Prostate gland (tissue), 2 donors: ENCODE results near the gene PHF20. TPM values are rescaled to one million over a fixed set of nuclear protein-coding genes. Genes with fewer than 3 reads are reported as not detected.
"Not testable (repeated sequence)": the region's sequence is repeated elsewhere in the genome, so short reads cannot be mapped to it uniquely, and the experiment has no call there.

Experiments
- DNase-seq: peaks from one replicate; pipeline ENCODE4 v3.0.0-alpha.2; 2019; ENCODE audit warnings: low spot score
- H3K27ac ChIP-seq, 2 donors: fragments of 200-600 bp; sonication (generic); 2 replicates each; pipeline ENCODE4 v1.5.1; 2017 to 2019
- H3K27me3 ChIP-seq: fragments of 200-600 bp; sonication (generic); replicated peaks from 2 replicates; pipeline ENCODE4 v1.5.1; 2019; ENCODE audit not compliant: insufficient read depth
- H3K36me3 ChIP-seq, 2 donors: fragments of 200-600 bp; sonication (generic); 1 replicate in 1 of 2; 2 replicates in 1 of 2; pipeline versions ENCODE4 v1.5.1 to v1.8.1; 2017 to 2019
- H3K4me1 ChIP-seq: fragments of 200-600 bp; sonication (generic); replicated peaks from 2 replicates; pipeline ENCODE4 v1.5.1; 2019
- H3K4me3 ChIP-seq, 2 donors: fragments of 200-600 bp; sonication (generic); 2 replicates each; pipeline ENCODE4 v1.5.1; 2017 to 2019
- H3K9me3 ChIP-seq: fragments of 200-600 bp; sonication (generic); 2 replicates; pipeline ENCODE4 v1.5.1; 2017
- POLR2A ChIP-seq: fragments of 450-650 bp; IDR thresholded peaks from one replicate; pipeline ENCODE4 v1.6.1; 2016; ENCODE audit warnings: antibody characterized with exemption, mild to moderate bottlenecking
- POLR2AphosphoS5 ChIP-seq: sonication (generic); formaldehyde crosslinking; IDR thresholded peaks from one replicate; pipeline ENCODE4 v1.6.1; 2017; ENCODE audit warnings: antibody characterized with exemption
- WGBS: methylation state at CpG from one replicate; pipeline ENCODE4 v1.1.5; 2018; 5-methylcytosine and 5-hydroxymethylcytosine counted together
- intact Hi-C: fragments of 100-400 bp; cut with DNase I; formaldehyde crosslinking; loops from one replicate; pipeline ENCODE4 v1.14.2; 2022
- small RNA-seq, 2 donors: library from RNA; depleted of rRNA; stranded (forward); fragments of <200 nt; gene quantifications; one replicate each; pipeline ENCODE3, GENCODE V24; 2016
- total RNA-seq, 2 donors: library from RNA; depleted of rRNA; stranded (reverse); fragments of >200 nt; gene quantifications; one replicate each; pipeline ENCODE4 v1.1.0, GENCODE V29; 2016
- TF ChIP-seq, protein P1 (sequence below), 4 experiments: fragments of 200-600 bp in 2 of 4; fragments of 450-650 bp in 2 of 4; sonication (generic) in 2 of 4; IDR thresholded peaks; 1 replicate in 3 of 4; 2 replicates in 1 of 4; pipeline ENCODE4 v1.5.1; 2016 to 2019; ENCODE audit warnings: antibody characterized with exemption in 4 of 4, mild to moderate bottlenecking in 2 of 4, moderate library complexity in 2 of 4

PHF20 gene
- total RNA-seq, 2 donors from 2014 or later = 34.7 to 61.1 TPM

DNA sequence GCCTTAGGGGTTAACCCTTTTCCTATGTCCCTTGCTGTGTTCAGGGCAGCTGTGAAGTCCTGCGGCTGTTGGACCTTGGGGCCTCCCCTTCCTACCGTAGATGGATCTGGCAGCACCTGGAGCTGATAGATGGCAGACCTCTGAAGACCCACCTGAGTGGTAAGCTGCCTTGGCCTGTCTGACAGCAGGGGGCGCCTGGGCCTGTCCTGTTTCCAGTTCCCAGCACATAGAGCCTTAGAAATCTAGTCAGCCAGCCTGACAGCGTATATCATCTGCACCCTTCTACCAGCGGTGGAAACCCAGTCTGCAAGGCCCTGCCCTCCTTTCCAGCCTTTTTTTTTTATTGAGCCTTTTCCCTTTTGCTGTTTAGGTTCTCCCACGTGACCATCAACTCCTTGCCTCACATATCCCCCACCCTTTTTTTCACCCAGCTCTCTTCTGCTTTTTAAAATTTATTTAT lies 223.2 kb downstream of the PHF20 start:
- H3K4me1 ChIP-seq = no peaks in the 10 kb centered on the region
- H3K27ac ChIP-seq = no peak overlapping the region
- H3K4me3 ChIP-seq = no peak overlapping the region
- peak; percentile 45 for TF ChIP-seq POLR2AphosphoS5
- TF ChIP-seq, protein P1, sequence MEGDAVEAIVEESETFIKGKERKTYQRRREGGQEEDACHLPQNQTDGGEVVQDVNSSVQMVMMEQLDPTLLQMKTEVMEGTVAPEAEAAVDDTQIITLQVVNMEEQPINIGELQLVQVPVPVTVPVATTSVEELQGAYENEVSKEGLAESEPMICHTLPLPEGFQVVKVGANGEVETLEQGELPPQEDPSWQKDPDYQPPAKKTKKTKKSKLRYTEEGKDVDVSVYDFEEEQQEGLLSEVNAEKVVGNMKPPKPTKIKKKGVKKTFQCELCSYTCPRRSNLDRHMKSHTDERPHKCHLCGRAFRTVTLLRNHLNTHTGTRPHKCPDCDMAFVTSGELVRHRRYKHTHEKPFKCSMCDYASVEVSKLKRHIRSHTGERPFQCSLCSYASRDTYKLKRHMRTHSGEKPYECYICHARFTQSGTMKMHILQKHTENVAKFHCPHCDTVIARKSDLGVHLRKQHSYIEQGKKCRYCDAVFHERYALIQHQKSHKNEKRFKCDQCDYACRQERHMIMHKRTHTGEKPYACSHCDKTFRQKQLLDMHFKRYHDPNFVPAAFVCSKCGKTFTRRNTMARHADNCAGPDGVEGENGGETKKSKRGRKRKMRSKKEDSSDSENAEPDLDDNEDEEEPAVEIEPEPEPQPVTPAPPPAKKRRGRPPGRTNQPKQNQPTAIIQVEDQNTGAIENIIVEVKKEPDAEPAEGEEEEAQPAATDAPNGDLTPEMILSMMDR (IDR thresholded peaks at IDR 0.05) = peak; percentile 42 to 91 (median 88)
- no peak for TF ChIP-seq POLR2A
- intact Hi-C loops = loop anchor here (2.0 kb wide), 2 partner anchors 144 to 202 kb away; no protein-coding TSS in a partner anchor
- no peaks in the 10 kb centered on the region for H3K27me3 ChIP-seq
- peak; percentile 82 for DNase-seq
- H3K9me3 ChIP-seq = no peaks in the 10 kb centered on the region
- WGBS = 0% methylated on average over 6 of the region's 6 CpGs
- H3K36me3 ChIP-seq = no peaks in the 10 kb centered on the region

- H3K36me3 ChIP-seq, H3K27ac ChIP-seq, H3K27me3 ChIP-seq, DNase-seq, H3K4me3 ChIP-seq, H3K9me3 ChIP-seq, intact Hi-C loops, H3K4me1 ChIP-seq: not testable (repeated sequence)
- 95% methylated on average over 8 of the region's 8 CpGs for WGBS
Observed at GRCh38 chr20:35996492-35996891, 224.7 kb downstream of the PHF20 start.

Small RNA genes within 50 kb of the gene (small RNA-seq; reads per million reads assigned to genes)
- gene COX7BP2 = 0 reads per million in 2 donors
- 0 reads per million in 2 donors for gene HIGD1AP16
- 0 reads per million in 2 donors for gene RF00019
- 0 reads per million in 2 donors for gene RF00026
- 0 reads per million in 2 donors for gene RNU4-40P
- gene RNU6-937P = 0 reads per million in 2 donors

Other genes with a start within 250 kb of the PHF20 start
- gene C20orf173, start 242.4 kb upstream of the PHF20 start, total RNA-seq = not detected
- gene ERGIC3, start 229.9 kb upstream of the PHF20 start, total RNA-seq = 100 to 1,000 TPM; 277 to 282 TPM
- gene SPAG4, start 156.2 kb upstream of the PHF20 start, total RNA-seq = 10 to 100 TPM in 1 of 2 donors, under 1 TPM in 1; 0.91 to 10.4 TPM
- 10 to 100 TPM; 90.1 to 91.4 TPM for gene CPNE1, start 107.1 kb upstream of the PHF20 start, total RNA-seq
- 10 to 100 TPM; 31.8 to 38.9 TPM for gene RBM12, start 107.1 kb upstream of the PHF20 start, total RNA-seq
- gene NFS1, start 72.7 kb upstream of the PHF20 start, total RNA-seq = 10 to 100 TPM; 41.2 to 56.7 TPM
- 100 to 1,000 TPM; 249 to 320 TPM for gene ROMO1, start 72.6 kb upstream of the PHF20 start, total RNA-seq
- 100 to 1,000 TPM; 228 to 235 TPM for gene RBM39, start 29.8 kb upstream of the PHF20 start, total RNA-seq
- gene SCAND1, start 182.5 kb downstream of the PHF20 start, total RNA-seq = 100 to 1,000 TPM; 137 to 199 TPM
- 1 to 10 TPM; 3.3 to 7.7 TPM for gene CNBD2, start 196.6 kb downstream of the PHF20 start, total RNA-seq